H1 (cell line): ENCODE measurements around the gene RHOT1. TPM values are rescaled to one million over a fixed set of nuclear protein-coding genes. Genes with fewer than 3 reads are reported as not detected.

Source experiments
- CTCF ChIA-PET: fragments of 300-600 bp; sonication (Branson Sonifier 250); formaldehyde crosslinking; loops from one replicate; lab custom pipeline; 2021; ENCODE audit not compliant: partially characterized antibody; lab: Charles Lee
- POLR2A ChIA-PET: fragments of 300-600 bp; sonication (Branson Sonifier 250); formaldehyde crosslinking; loops from one replicate; lab custom pipeline; 2021; ENCODE audit warnings: inconsistent platforms; ENCODE audit not compliant: partially characterized antibody; lab: Charles Lee
- DNase-seq, 2 experiments: peaks; one replicate each; pipeline versions ENCODE4 v3.0.0 to v3.0.0-alpha.2; 2010 to 2022; ENCODE audit warnings: low spot score in 2 of 2, low read depth in 1 of 2, mixed read lengths in 1 of 2
- FAIRE-seq: peaks from 2 replicates; lab custom pipeline; 2011; peaks lifted over from hg19 to GRCh38; lab: Jason Lieb, UNC
- H2AFZ ChIP-seq: 2 replicates; pipeline ENCODE4 v1.8.1; 2012; ENCODE audit warnings: low read length, inconsistent platforms
- H2AK5ac ChIP-seq: 2 replicates; pipeline ENCODE4 v1.6.1; 2013; ENCODE audit warnings: low read depth, low read length
- H2BK120ac ChIP-seq: replicated peaks from 2 replicates; pipeline ENCODE3; 2013; ENCODE audit warnings: low read depth, low read length, inconsistent platforms
- H2BK12ac ChIP-seq: 2 replicates; pipeline ENCODE4 v1.6.1; 2013; ENCODE audit warnings: low read depth, low read length
- H2BK15ac ChIP-seq: 2 replicates; pipeline ENCODE4 v1.6.1; 2013; ENCODE audit warnings: low read length
- H2BK20ac ChIP-seq: 2 replicates; pipeline ENCODE4 v1.6.1; 2013; ENCODE audit warnings: low read length
- H2BK5ac ChIP-seq: 2 replicates; pipeline ENCODE4 v1.6.1; 2013; ENCODE audit warnings: low read depth, low read length
- H3K14ac ChIP-seq: 2 replicates; pipeline ENCODE4 v1.6.1; 2013; ENCODE audit warnings: inconsistent platforms; ENCODE audit not compliant: insufficient read length
- H3K18ac ChIP-seq: 2 replicates; pipeline ENCODE4 v1.6.1; 2013; ENCODE audit warnings: low read length; ENCODE audit errors: extremely low read depth
- H3K23ac ChIP-seq: 2 replicates; pipeline ENCODE4 v1.6.1; 2013; ENCODE audit warnings: inconsistent platforms; ENCODE audit not compliant: insufficient read length
- H3K23me2 ChIP-seq: 2 replicates; pipeline ENCODE4 v1.6.1; 2013; ENCODE audit warnings: low read depth, low read length
- H3K27ac ChIP-seq: 2 replicates; pipeline ENCODE4 v1.6.1; 2011; ENCODE audit warnings: low read depth, low read length, inconsistent platforms
- H3K27me3 ChIP-seq, 4 experiments: replicated peaks in 1 of 4; 1 replicate in 1 of 4; 2 replicates in 3 of 4; pipeline versions ENCODE4 v1.6.1 to v1.8.1; 2011 to 2013; ENCODE audit warnings: low read length in 3 of 4, mild to moderate bottlenecking in 3 of 4, inconsistent platforms in 2 of 4, mixed read lengths in 2 of 4, moderate library complexity in 1 of 4; ENCODE audit not compliant: control insufficient read depth in 3 of 4, insufficient read depth in 3 of 4; ENCODE audit errors: extremely low read depth in 1 of 4
- H3K36me3 ChIP-seq, 4 experiments: 2 replicates each; pipeline versions ENCODE4 v1.6.1 to v1.8.1; 2011 to 2013; ENCODE audit warnings: mild to moderate bottlenecking in 4 of 4, low read length in 3 of 4, moderate library complexity in 2 of 4, control low read depth in 1 of 4, inconsistent platforms in 1 of 4; ENCODE audit not compliant: insufficient read depth in 4 of 4, control insufficient read depth in 2 of 4
- H3K4ac ChIP-seq: replicated peaks from 2 replicates; pipeline ENCODE3; 2013; ENCODE audit warnings: low read length, low read depth, mixed read lengths, inconsistent platforms; ENCODE audit not compliant: insufficient read length
- H3K4me1 ChIP-seq, 4 experiments: replicated peaks in 1 of 4; 1 replicate in 1 of 4; 2 replicates in 3 of 4; pipeline versions ENCODE4 v1.6.1 to v1.8.1; 2011 to 2013; ENCODE audit warnings: low read length in 3 of 4, inconsistent platforms in 2 of 4, mixed read lengths in 1 of 4; ENCODE audit not compliant: insufficient read depth in 4 of 4, control insufficient read depth in 3 of 4
- H3K4me2 ChIP-seq, 2 experiments: 2 replicates each; pipeline versions ENCODE4 v1.6.1 to v1.8.1; 2011 to 2013; ENCODE audit warnings: low read depth in 2 of 2, low read length in 2 of 2, control low read depth in 1 of 2, inconsistent platforms in 1 of 2, mild to moderate bottlenecking in 1 of 2; ENCODE audit not compliant: insufficient read depth in 1 of 2
- H3K4me3 ChIP-seq, 4 experiments: fragments of 200-600, 300-600 bp in 1 of 4; sonication (generic), shearing (Covaris generic), sonication (Bioruptor Twin) in 1 of 4; 2 replicates each; pipeline versions ENCODE4 v1.5.1 to v1.8.1; 2011 to 2016; ENCODE audit warnings: low read length in 4 of 4, low read depth in 3 of 4, control low read depth in 2 of 4, inconsistent platforms in 2 of 4, mild to moderate bottlenecking in 2 of 4, mixed read lengths in 1 of 4, moderate library complexity in 1 of 4; ENCODE audit not compliant: insufficient read depth in 2 of 4; ENCODE audit errors: extremely low read depth in 1 of 4
- H3K56ac ChIP-seq: replicated peaks from 2 replicates; pipeline ENCODE3; 2013; ENCODE audit warnings: low read depth, mild to moderate bottlenecking, mixed read lengths, low read length, inconsistent platforms; ENCODE audit not compliant: insufficient read length
- H3K79me1 ChIP-seq: 2 replicates; pipeline ENCODE4 v1.6.1; 2013; ENCODE audit warnings: low read depth, low read length, control low read depth
- H3K79me2 ChIP-seq, 2 experiments: 2 replicates each; pipeline versions ENCODE4 v1.6.1 to v1.8.1; 2012 to 2013; ENCODE audit warnings: low read length in 2 of 2, mild to moderate bottlenecking in 2 of 2, inconsistent platforms in 1 of 2; ENCODE audit not compliant: insufficient read depth in 2 of 2, control insufficient read depth in 1 of 2
- H3K9ac ChIP-seq, 4 experiments: replicated peaks in 1 of 4; 1 replicate in 1 of 4; 2 replicates in 3 of 4; pipeline versions ENCODE4 v1.6.1 to v1.8.1; 2011 to 2013; ENCODE audit warnings: low read depth in 3 of 4, low read length in 3 of 4, control low read depth in 2 of 4, mild to moderate bottlenecking in 2 of 4, moderate library complexity in 2 of 4, inconsistent platforms in 1 of 4; ENCODE audit errors: extremely low read depth in 1 of 4
- H3K9me3 ChIP-seq, 2 experiments: 2 replicates each; pipeline versions ENCODE4 v1.6.1 to v1.8.1; 2012 to 2013; ENCODE audit warnings: mild to moderate bottlenecking in 2 of 2, moderate library complexity in 2 of 2, control low read depth in 1 of 2, inconsistent platforms in 1 of 2, low read depth in 1 of 2, low read length in 1 of 2, mixed read lengths in 1 of 2; ENCODE audit not compliant: insufficient read depth in 2 of 2
- H4K20me1 ChIP-seq, 2 experiments: replicated peaks in 1 of 2; 2 replicates each; pipeline versions ENCODE3 to v1.8.1; 2011 to 2013; ENCODE audit warnings: inconsistent platforms in 2 of 2, low read length in 2 of 2, mild to moderate bottlenecking in 1 of 2; ENCODE audit not compliant: insufficient read depth in 2 of 2, control insufficient read depth in 1 of 2
- H4K5ac ChIP-seq: 2 replicates; pipeline ENCODE4 v1.6.1; 2013; ENCODE audit warnings: low read length, low read depth, mixed read lengths, inconsistent platforms; ENCODE audit not compliant: insufficient read length
- H4K8ac ChIP-seq: 2 replicates; pipeline ENCODE4 v1.8.0; 2013; ENCODE audit warnings: mild to moderate bottlenecking, moderate library complexity, low read length, inconsistent platforms; ENCODE audit not compliant: insufficient read depth; ENCODE audit errors: extremely low read depth
- H4K91ac ChIP-seq: replicated peaks from 2 replicates; pipeline ENCODE3; 2013; ENCODE audit warnings: low read length, mixed read lengths, inconsistent platforms; ENCODE audit not compliant: insufficient read length
- ATF3 ChIP-seq: IDR thresholded peaks from 2 replicates; pipeline ENCODE4 v1.6.1; 2011; ENCODE audit warnings: low read depth, mild to moderate bottlenecking, low read length; ENCODE audit not compliant: insufficient read depth
- BACH1 ChIP-seq: IDR thresholded peaks from 2 replicates; pipeline ENCODE4 v1.6.1; 2012; ENCODE audit warnings: low read length, improper control_type of control experiment
- BRCA1 ChIP-seq: IDR thresholded peaks from 2 replicates; pipeline ENCODE4 v1.6.1; 2012; ENCODE audit warnings: low read depth, low read length, improper control_type of control experiment
- CHD1 ChIP-seq: IDR thresholded peaks from 2 replicates; pipeline ENCODE4 v1.6.1; 2012; ENCODE audit warnings: low read depth, low read length, improper control_type of control experiment
- EZH2 ChIP-seq: fragments of 200-600 bp; sonication (generic); IDR thresholded peaks from 2 replicates; pipeline ENCODE4 v1.7.1; 2012; ENCODE audit warnings: low read depth, mild to moderate bottlenecking, moderate library complexity, low read length, inconsistent platforms; ENCODE audit not compliant: severe bottlenecking
- NANOG ChIP-seq: IDR thresholded peaks from 2 replicates; pipeline ENCODE4 v1.6.1; 2011; ENCODE audit warnings: low read length, low read depth, mild to moderate bottlenecking, inconsistent platforms; ENCODE audit not compliant: insufficient read depth, poor library complexity, severe bottlenecking
- POLR2A ChIP-seq, 2 experiments: IDR thresholded peaks; 1 replicate in 1 of 2; 2 replicates in 1 of 2; pipeline ENCODE4 v1.6.1; 2011; ENCODE audit warnings: low read depth in 2 of 2, low read length in 2 of 2, mild to moderate bottlenecking in 2 of 2; ENCODE audit errors: control extremely low read depth in 1 of 2
- POLR2AphosphoS5 ChIP-seq: IDR thresholded peaks from 2 replicates; pipeline ENCODE4 v1.6.1; 2011; ENCODE audit warnings: low read depth, low read length
- SIN3A ChIP-seq, 2 experiments: IDR thresholded peaks in 1 of 2; conservative IDR thresholded peaks in 1 of 2; 2 replicates each; pipeline ENCODE4 v1.6.1; 2011 to 2012; ENCODE audit warnings: low read length in 2 of 2, improper control_type of control experiment in 1 of 2, low read depth in 1 of 2, mild to moderate bottlenecking in 1 of 2
- SRF ChIP-seq: IDR thresholded peaks from 2 replicates; pipeline ENCODE4 v1.6.1; 2011; ENCODE audit warnings: mild to moderate bottlenecking, low read depth, low read length, moderate library complexity
- SUZ12 ChIP-seq: fragments of 200-600 bp; sonication (generic); IDR thresholded peaks from 2 replicates; pipeline ENCODE4 v1.6.1; 2012; ENCODE audit warnings: mild to moderate bottlenecking, inconsistent platforms, low read length, moderate library complexity, mixed read lengths
- TAF1 ChIP-seq: IDR thresholded peaks from 2 replicates; pipeline ENCODE4 v1.6.1; 2011; ENCODE audit warnings: mild to moderate bottlenecking, low read depth, low read length
- whole genome bisulfite sequencing, 2 experiments: shearing (Covaris generic) in 1 of 2; methylation state at CpG; one replicate each; pipeline versions ENCODE4 v1.1.6 to v1.1.7; 2013 to 2015; ENCODE audit warnings: low lambda C conversion rate in 2 of 2, mixed read lengths in 2 of 2, inconsistent platforms in 1 of 2, low coverage in 1 of 2, missing lambda C conversion rate in 1 of 2; ENCODE audit not compliant: insufficient replicate concordance in 2 of 2, insufficient coverage in 1 of 2, insufficient read length in 1 of 2; ENCODE audit errors: extremely low coverage in 1 of 2, missing lambda C conversion rate in 1 of 2; 5-methylcytosine and 5-hydroxymethylcytosine counted together
- polyA plus RNA-seq, 7 experiments: library from polyadenylated mRNA; depleted of rRNA in 3 of 7; stranded (reverse) in 5 of 7; unstranded in 2 of 7; fragments of >200 nt in 5 of 7; fragments of 200-250 nt in 2 of 7; gene quantifications; 1 replicate in 5 of 7; 2 replicates in 1 of 7; 4 replicates in 1 of 7; pipeline versions ENCODE4 v1.2.1 to v1.2.3, GENCODE V29; 2011 to 2013; ENCODE audit warnings: missing spikeins in 2 of 7, mixed read lengths in 2 of 7
- total RNA-seq: library from RNA; stranded (reverse); fragmentation: NEBNext Ultra II Directional; extraction: Animal tissue kit (Norgen Biotek cat#: 25700); gene quantifications from 2 replicates; pipeline ENCODE4 v1.2.1, GENCODE V29; 2021
- TF ChIP-seq, protein P1 (sequence below): IDR thresholded peaks from 2 replicates; pipeline ENCODE4 v1.6.1; 2012; ENCODE audit warnings: inconsistent platforms

Gene RHOT1
- total and polyA plus RNA-seq, 2 of the 8 experiments (the other 6 are each of a cell fraction or from before 2014, with no cell fraction given), result 34.2 to 38.2 TPM

DNA sequence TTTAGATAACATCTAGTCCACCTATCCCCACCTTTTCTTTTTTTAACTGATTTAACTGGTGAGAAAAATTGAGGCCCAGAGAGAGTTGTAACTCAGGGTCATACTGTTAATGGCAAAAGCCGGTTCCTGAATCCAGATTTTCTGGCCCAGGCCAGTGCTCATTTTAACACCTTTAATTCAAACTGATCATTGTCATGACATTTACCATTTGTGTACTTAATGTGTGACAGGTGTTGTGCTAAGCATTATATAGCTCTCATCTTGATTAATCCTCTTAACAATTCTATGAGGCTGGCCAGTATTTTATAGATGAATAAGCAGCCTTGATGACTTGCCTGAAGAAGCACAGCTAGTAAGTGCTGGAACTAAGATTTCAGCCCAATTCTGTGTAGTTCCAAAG, 14.4 kb downstream of the RHOT1 start:
- Histone ChIP-seq H3K56ac (no peak overlapping the region), H2AK5ac (no peak overlapping the region), H3K9me3 (no peaks in the 10 kb centered on the region), H3K14ac (no peak overlapping the region), H3K23me2 (no peaks in the 10 kb centered on the region), H4K5ac (no peak overlapping the region), H3K9ac (no peak overlapping the region), H2AFZ (no peak overlapping the region), H3K27me3 (no peaks in the 10 kb centered on the region), H3K36me3 (peaks cover 0 to 17% (median 5%) of the 10 kb centered on the region in 4 experiments; a peak in 4 of 8 replicates), H3K79me1 (no peaks in the 10 kb centered on the region; the same call in 1 of the 2 replicates), H3K23ac (no peak overlapping the region), H3K27ac (no peak overlapping the region), H4K91ac (no peak overlapping the region), H4K8ac (no peak overlapping the region), H2BK15ac (no peak overlapping the region), H2BK120ac (no peak overlapping the region), H2BK12ac (no peak overlapping the region), H3K4me1 (no peaks in the 10 kb centered on the region), H4K20me1 (peaks cover 1 to 4% of the 10 kb centered on the region in 2 experiments), H2BK5ac (no peak overlapping the region), H3K4me2 (no peak overlapping the region), H2BK20ac (no peak overlapping the region), H3K18ac (no peak overlapping the region), H3K79me2 (peaks cover 0 to 10% of the 10 kb centered on the region in 2 experiments; a peak in 1 of 4 replicates), H3K4ac (no peak overlapping the region), H3K4me3 (no peak overlapping the region)
- CTCF ChIA-PET, result interaction anchor here (0.6 to 1.3 kb wide), 3 partner anchors 17 to 228 kb away, joined by 3 read pairs; no protein-coding TSS in a partner anchor
- 94% methylated on average over 1 of the region's 1 CpG; no CpG with 5 or more reads in 1 of the 2 experiments for WGBS, 2 experiments
- DNase-seq (no peak), FAIRE-seq (no peak)
- POLR2A ChIA-PET, result interaction anchor here (1.1 kb wide), 1 partner anchor 14 kb away, joined by 4 read pairs; the partner anchor contains the start of gene RHOT1
- TF ChIP-seq POLR2A (IDR thresholded peaks at IDR 0.05; ENCODE audit: control extremely low read depth in 1 of 2, low read depth in 2 of 2, low read length in 2 of 2), result no peak
- TF ChIP-seq EZH2, result no peak
- TF ChIP-seq, protein P1, sequence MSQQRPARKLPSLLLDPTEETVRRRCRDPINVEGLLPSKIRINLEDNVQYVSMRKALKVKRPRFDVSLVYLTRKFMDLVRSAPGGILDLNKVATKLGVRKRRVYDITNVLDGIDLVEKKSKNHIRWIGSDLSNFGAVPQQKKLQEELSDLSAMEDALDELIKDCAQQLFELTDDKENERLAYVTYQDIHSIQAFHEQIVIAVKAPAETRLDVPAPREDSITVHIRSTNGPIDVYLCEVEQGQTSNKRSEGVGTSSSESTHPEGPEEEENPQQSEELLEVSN, result no peak
- TF ChIP-seq SUZ12, result no peak
- TF ChIP-seq TAF1, result no peak
- TF ChIP-seq NANOG, result no peak
- no peak for TF ChIP-seq BACH1
- TF ChIP-seq SIN3A (conservative IDR thresholded peaks at IDR 0.05 in 1 of 2, IDR thresholded peaks at IDR 0.05 in 1 of 2; ENCODE audit: low read depth in 1 of 2, low read length in 2 of 2), result no peak
- TF ChIP-seq POLR2AphosphoS5, result no peak
- no peak for TF ChIP-seq CHD1
- no peak for TF ChIP-seq BRCA1
- no peak for TF ChIP-seq ATF3
- TF ChIP-seq SRF, result no peak
